ENCODE data around the gene PRKCE.

Gene PRKCE

DNA sequence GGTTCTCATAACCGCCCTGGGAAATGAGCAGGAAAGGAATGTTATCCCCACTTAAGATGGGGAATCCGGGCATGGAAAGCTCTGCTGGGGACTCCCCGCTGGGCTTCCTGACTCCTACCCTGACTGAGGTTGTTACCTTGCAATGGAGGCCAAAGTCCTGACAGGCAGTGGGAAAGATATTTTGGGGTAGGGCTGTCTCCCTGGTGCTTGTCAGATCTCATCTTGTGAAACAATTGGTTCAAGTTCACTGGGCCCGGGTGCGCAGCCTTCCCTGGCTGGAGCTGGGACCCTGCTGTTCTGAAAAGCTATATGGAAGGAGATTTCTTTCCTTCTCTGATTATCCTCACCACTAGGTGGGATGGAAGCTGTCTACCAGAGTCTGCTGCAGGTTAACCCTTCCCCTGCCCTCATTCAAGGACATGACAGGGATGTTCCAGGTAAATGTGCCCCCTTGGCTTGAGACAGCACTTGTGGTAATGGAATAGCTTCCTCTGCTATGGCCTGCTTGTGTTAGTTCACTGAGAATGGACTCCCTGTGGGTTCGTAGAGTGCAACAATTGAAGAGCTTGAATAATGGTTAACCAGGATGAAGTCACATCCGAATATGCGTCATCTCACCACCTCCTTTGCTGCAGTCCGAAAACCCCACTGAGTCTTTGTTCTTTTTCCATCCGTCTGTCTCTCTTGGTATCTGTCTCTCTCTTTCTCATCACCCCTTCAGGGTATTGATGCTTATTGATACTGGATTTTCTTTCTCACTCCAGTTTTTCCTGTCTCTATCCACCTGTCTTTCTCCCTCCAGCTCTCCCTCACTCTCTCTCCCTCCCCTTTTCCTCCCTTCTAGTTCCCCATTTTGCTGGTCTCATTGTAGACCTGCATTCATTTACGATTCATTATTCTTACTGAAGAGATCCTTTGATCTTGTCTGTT lies 577.9 kb downstream of the PRKCE start:
- TF ChIP-seq, protein P1, sequence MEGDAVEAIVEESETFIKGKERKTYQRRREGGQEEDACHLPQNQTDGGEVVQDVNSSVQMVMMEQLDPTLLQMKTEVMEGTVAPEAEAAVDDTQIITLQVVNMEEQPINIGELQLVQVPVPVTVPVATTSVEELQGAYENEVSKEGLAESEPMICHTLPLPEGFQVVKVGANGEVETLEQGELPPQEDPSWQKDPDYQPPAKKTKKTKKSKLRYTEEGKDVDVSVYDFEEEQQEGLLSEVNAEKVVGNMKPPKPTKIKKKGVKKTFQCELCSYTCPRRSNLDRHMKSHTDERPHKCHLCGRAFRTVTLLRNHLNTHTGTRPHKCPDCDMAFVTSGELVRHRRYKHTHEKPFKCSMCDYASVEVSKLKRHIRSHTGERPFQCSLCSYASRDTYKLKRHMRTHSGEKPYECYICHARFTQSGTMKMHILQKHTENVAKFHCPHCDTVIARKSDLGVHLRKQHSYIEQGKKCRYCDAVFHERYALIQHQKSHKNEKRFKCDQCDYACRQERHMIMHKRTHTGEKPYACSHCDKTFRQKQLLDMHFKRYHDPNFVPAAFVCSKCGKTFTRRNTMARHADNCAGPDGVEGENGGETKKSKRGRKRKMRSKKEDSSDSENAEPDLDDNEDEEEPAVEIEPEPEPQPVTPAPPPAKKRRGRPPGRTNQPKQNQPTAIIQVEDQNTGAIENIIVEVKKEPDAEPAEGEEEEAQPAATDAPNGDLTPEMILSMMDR (IDR thresholded peaks at IDR 0.05; ENCODE audit: low read depth, low read length, missing control alignments), result no peak
- peak; percentile 39 for DNase-seq (ENCODE audit: low read depth)
- H3K4me3 ChIP-seq (ENCODE audit: low read depth, low read length), result no peak overlapping the region

DNA sequence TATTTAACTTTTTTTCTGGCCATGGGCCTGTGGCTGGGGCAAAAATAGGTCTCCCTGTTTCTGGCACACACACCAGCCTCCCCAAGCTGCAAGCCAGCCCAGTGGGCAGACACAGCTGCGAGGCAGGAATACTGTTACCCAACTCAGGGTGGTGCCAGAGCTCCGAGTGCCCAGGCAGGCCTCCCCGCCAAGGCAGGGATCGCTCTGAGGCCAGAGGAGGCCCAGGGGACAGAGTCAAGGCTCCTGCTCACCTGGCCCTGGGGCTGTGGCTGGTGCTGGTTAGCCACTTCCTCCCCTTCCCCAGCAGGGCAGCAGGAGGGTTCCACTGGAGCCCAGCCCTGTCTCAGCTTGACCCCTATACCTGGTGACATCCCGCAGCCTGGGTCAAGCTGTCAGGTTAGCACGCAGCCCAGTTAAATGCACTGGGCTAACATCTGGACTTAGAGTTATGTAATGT lies 578.7 kb downstream of the PRKCE start:
- no peak for DNase-seq (ENCODE audit: low read depth)
- no peak overlapping the region for H3K4me3 ChIP-seq (ENCODE audit: low read depth, low read length)
- TF ChIP-seq, protein P1 (IDR thresholded peaks at IDR 0.05; ENCODE audit: low read depth, low read length, missing control alignments), result peak; percentile 10

DNA sequence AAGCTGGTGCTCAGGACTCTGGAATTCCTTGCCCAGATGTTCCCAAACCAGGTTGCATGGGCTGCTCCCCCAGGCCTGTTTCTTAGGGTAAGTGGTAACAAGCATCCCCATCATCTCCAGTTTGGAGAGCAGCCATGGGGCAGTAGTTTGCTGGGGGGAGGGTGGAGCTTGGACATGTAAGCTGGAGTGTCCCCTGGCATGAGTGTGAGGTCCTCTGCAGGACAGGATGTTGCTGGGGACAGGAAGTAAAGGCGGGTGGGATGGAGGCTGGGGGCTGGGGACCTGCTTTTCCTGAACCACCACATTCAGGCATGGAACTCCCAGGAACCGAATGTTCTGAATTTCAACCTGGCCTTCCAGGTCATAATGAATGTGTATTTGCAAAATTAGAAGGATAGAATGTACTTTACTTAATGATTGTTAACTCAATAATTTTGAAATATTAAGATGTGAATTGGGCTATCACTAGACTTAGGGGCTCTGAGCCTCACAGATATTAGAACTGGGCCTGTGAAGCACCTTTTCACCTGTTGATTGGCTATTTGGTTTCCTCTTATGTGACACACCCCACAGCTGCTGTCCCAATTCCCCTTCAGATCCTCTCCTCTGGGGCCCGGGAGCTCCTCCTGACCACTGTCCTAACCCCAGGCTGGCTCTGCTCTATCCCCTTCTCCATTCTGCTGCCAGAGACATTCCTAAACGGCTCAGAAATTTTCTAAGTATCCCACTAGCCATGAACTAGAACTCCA lies 579.4 kb downstream of the PRKCE start:
- no peak for DNase-seq (ENCODE audit: low read depth)
- H3K4me3 ChIP-seq (ENCODE audit: low read depth, low read length), result no peak overlapping the region
- TF ChIP-seq, protein P1 (IDR thresholded peaks at IDR 0.05; ENCODE audit: low read depth, low read length, missing control alignments), result no peak

DNA sequence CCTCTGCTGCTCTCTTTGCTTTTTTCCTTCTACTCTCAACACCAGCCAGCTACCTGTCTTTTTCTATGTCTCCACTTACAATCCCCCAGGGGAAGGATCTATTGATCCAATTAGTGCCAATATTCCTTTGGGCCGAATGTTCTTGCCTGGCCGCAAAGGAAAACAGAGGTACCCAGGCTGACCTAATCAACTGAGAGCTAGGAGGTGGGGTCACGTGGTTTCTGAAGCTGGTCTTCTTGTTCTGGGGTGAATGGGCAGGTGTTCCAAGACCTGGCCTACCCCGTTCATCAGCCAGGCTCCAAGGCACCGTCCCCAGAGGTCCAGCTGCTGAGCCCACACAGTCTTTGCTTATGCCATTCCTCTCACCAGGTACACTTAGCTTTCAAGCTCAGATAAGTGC lies 580.2 kb downstream of the PRKCE start:
- TF ChIP-seq, protein P1 (IDR thresholded peaks at IDR 0.05; ENCODE audit: low read depth, low read length, missing control alignments), result no peak
- no peak for DNase-seq (ENCODE audit: low read depth)
- H3K4me3 ChIP-seq (ENCODE audit: low read depth, low read length), result no peak overlapping the region

DNA sequence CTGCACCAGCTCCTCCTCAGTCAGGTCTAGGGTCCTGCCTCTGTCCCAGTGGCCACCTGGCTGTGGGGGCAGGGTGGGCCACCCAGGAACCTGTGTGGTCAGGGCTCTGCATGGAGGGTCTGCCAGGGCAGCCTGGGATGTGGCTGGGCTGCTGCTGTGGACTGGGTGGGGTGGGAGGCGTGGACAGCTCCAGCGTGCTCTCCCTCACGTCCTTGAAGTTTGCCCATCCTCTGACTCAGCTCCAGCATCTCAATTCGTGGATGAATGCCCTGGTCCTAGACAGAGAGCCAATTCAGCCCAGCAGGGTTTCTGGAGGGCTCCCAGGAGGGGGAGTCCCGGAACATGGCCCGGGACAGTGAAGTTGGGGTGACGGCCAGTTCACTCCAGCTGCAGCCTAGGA lies 581.4 kb downstream of the PRKCE start:
- TF ChIP-seq, protein P1 (IDR thresholded peaks at IDR 0.05; ENCODE audit: low read depth, low read length, missing control alignments), result no peak
- H3K4me3 ChIP-seq (ENCODE audit: low read depth, low read length), result no peak overlapping the region
- no peak for DNase-seq (ENCODE audit: low read depth)

DNA sequence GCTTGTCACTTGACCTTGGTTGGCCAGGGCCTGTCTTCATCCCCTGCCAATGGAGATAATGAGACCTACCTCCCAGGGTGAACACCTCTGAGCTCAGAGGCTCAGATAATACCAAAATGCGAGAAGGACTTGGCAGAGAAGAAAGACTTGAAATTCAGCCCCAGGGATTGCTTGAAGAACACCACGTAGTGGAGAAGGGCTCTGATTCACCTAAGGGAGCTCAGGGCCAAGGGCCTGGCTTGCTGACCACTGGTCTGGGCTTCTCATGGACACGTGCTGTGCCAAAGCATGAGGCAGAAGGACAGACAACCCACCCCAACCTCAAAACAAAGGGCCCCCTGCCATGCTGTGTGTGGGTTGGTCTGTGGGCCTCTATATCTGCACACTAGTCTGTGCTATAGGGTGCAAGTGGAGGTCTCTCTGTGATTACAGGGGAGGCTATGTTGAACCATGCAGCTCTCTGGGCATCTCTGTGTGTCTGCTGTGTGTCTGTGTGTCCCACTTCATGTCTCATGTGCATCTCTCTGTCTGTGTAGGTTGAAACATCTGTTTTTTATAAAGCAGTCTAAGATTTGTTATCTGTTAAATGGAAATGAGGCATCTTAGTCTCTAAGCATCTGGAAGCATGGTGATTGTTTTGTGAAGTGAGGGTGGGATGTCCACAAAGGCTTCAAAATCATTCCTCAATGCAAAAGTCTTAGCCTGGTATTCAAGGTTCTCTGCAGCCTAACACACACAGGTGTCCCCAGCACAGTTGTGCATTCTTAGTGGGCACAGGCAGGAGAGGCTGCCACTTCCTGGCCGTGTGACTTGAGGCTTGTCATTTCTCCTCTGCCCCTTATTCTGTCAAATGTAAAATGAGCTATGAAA lies 584.8 kb downstream of the PRKCE start:
- H3K4me3 ChIP-seq (ENCODE audit: low read depth, low read length), result no peak overlapping the region
- no peak for DNase-seq (ENCODE audit: low read depth)
- TF ChIP-seq, protein P1 (IDR thresholded peaks at IDR 0.05; ENCODE audit: low read depth, low read length, missing control alignments), result no peak
